H1 (cell line): ENCODE data around the gene RBMX. TPM values are rescaled to one million over a fixed set of nuclear protein-coding genes. Genes with fewer than 3 reads are reported as not detected.

Experiments used
- CTCF ChIA-PET: fragments of 300-600 bp; sonication (Branson Sonifier 250); formaldehyde crosslinking; loops from one replicate; lab custom pipeline; 2021; ENCODE audit not compliant: partially characterized antibody; lab: Charles Lee
- POLR2A ChIA-PET: fragments of 300-600 bp; sonication (Branson Sonifier 250); formaldehyde crosslinking; loops from one replicate; lab custom pipeline; 2021; ENCODE audit warnings: inconsistent platforms; ENCODE audit not compliant: partially characterized antibody; lab: Charles Lee
- DNase-seq, 2 experiments: peaks; one replicate each; pipeline versions ENCODE4 v3.0.0 to v3.0.0-alpha.2; 2010 to 2022; ENCODE audit warnings: low spot score in 2 of 2, low read depth in 1 of 2, mixed read lengths in 1 of 2
- FAIRE-seq: peaks from 2 replicates; lab custom pipeline; 2011; peaks lifted over from hg19 to GRCh38; lab: Jason Lieb, UNC
- H2AFZ ChIP-seq: 2 replicates; pipeline ENCODE4 v1.8.1; 2012; ENCODE audit warnings: low read length, inconsistent platforms
- H2AK5ac ChIP-seq: 2 replicates; pipeline ENCODE4 v1.6.1; 2013; ENCODE audit warnings: low read depth, low read length
- H2BK120ac ChIP-seq: replicated peaks from 2 replicates; pipeline ENCODE3; 2013; ENCODE audit warnings: low read depth, low read length, inconsistent platforms
- H2BK12ac ChIP-seq: 2 replicates; pipeline ENCODE4 v1.6.1; 2013; ENCODE audit warnings: low read depth, low read length
- H2BK15ac ChIP-seq: 2 replicates; pipeline ENCODE4 v1.6.1; 2013; ENCODE audit warnings: low read length
- H2BK20ac ChIP-seq: 2 replicates; pipeline ENCODE4 v1.6.1; 2013; ENCODE audit warnings: low read length
- H2BK5ac ChIP-seq: 2 replicates; pipeline ENCODE4 v1.6.1; 2013; ENCODE audit warnings: low read depth, low read length
- H3K14ac ChIP-seq: 2 replicates; pipeline ENCODE4 v1.6.1; 2013; ENCODE audit warnings: inconsistent platforms; ENCODE audit not compliant: insufficient read length
- H3K18ac ChIP-seq: 2 replicates; pipeline ENCODE4 v1.6.1; 2013; ENCODE audit warnings: low read length; ENCODE audit errors: extremely low read depth
- H3K23ac ChIP-seq: 2 replicates; pipeline ENCODE4 v1.6.1; 2013; ENCODE audit warnings: inconsistent platforms; ENCODE audit not compliant: insufficient read length
- H3K23me2 ChIP-seq: 2 replicates; pipeline ENCODE4 v1.6.1; 2013; ENCODE audit warnings: low read depth, low read length
- H3K27ac ChIP-seq: 2 replicates; pipeline ENCODE4 v1.6.1; 2011; ENCODE audit warnings: low read depth, low read length, inconsistent platforms
- H3K27me3 ChIP-seq, 4 experiments: replicated peaks in 1 of 4; 1 replicate in 1 of 4; 2 replicates in 3 of 4; pipeline versions ENCODE4 v1.6.1 to v1.8.1; 2011 to 2013; ENCODE audit warnings: low read length in 3 of 4, mild to moderate bottlenecking in 3 of 4, inconsistent platforms in 2 of 4, mixed read lengths in 2 of 4, moderate library complexity in 1 of 4; ENCODE audit not compliant: control insufficient read depth in 3 of 4, insufficient read depth in 3 of 4; ENCODE audit errors: extremely low read depth in 1 of 4
- H3K36me3 ChIP-seq, 4 experiments: 2 replicates each; pipeline versions ENCODE4 v1.6.1 to v1.8.1; 2011 to 2013; ENCODE audit warnings: mild to moderate bottlenecking in 4 of 4, low read length in 3 of 4, moderate library complexity in 2 of 4, control low read depth in 1 of 4, inconsistent platforms in 1 of 4; ENCODE audit not compliant: insufficient read depth in 4 of 4, control insufficient read depth in 2 of 4
- H3K4ac ChIP-seq: replicated peaks from 2 replicates; pipeline ENCODE3; 2013; ENCODE audit warnings: low read length, low read depth, mixed read lengths, inconsistent platforms; ENCODE audit not compliant: insufficient read length
- H3K4me1 ChIP-seq, 4 experiments: replicated peaks in 1 of 4; 1 replicate in 1 of 4; 2 replicates in 3 of 4; pipeline versions ENCODE4 v1.6.1 to v1.8.1; 2011 to 2013; ENCODE audit warnings: low read length in 3 of 4, inconsistent platforms in 2 of 4, mixed read lengths in 1 of 4; ENCODE audit not compliant: insufficient read depth in 4 of 4, control insufficient read depth in 3 of 4
- H3K4me2 ChIP-seq, 2 experiments: 2 replicates each; pipeline versions ENCODE4 v1.6.1 to v1.8.1; 2011 to 2013; ENCODE audit warnings: low read depth in 2 of 2, low read length in 2 of 2, control low read depth in 1 of 2, inconsistent platforms in 1 of 2, mild to moderate bottlenecking in 1 of 2; ENCODE audit not compliant: insufficient read depth in 1 of 2
- H3K4me3 ChIP-seq, 4 experiments: fragments of 200-600, 300-600 bp in 1 of 4; sonication (generic), shearing (Covaris generic), sonication (Bioruptor Twin) in 1 of 4; 2 replicates each; pipeline versions ENCODE4 v1.5.1 to v1.8.1; 2011 to 2016; ENCODE audit warnings: low read length in 4 of 4, low read depth in 3 of 4, control low read depth in 2 of 4, inconsistent platforms in 2 of 4, mild to moderate bottlenecking in 2 of 4, mixed read lengths in 1 of 4, moderate library complexity in 1 of 4; ENCODE audit not compliant: insufficient read depth in 2 of 4; ENCODE audit errors: extremely low read depth in 1 of 4
- H3K56ac ChIP-seq: replicated peaks from 2 replicates; pipeline ENCODE3; 2013; ENCODE audit warnings: low read depth, mild to moderate bottlenecking, mixed read lengths, low read length, inconsistent platforms; ENCODE audit not compliant: insufficient read length
- H3K79me1 ChIP-seq: 2 replicates; pipeline ENCODE4 v1.6.1; 2013; ENCODE audit warnings: low read depth, low read length, control low read depth
- H3K79me2 ChIP-seq, 2 experiments: 2 replicates each; pipeline versions ENCODE4 v1.6.1 to v1.8.1; 2012 to 2013; ENCODE audit warnings: low read length in 2 of 2, mild to moderate bottlenecking in 2 of 2, inconsistent platforms in 1 of 2; ENCODE audit not compliant: insufficient read depth in 2 of 2, control insufficient read depth in 1 of 2
- H3K9ac ChIP-seq, 4 experiments: replicated peaks in 1 of 4; 1 replicate in 1 of 4; 2 replicates in 3 of 4; pipeline versions ENCODE4 v1.6.1 to v1.8.1; 2011 to 2013; ENCODE audit warnings: low read depth in 3 of 4, low read length in 3 of 4, control low read depth in 2 of 4, mild to moderate bottlenecking in 2 of 4, moderate library complexity in 2 of 4, inconsistent platforms in 1 of 4; ENCODE audit errors: extremely low read depth in 1 of 4
- H3K9me3 ChIP-seq, 2 experiments: 2 replicates each; pipeline versions ENCODE4 v1.6.1 to v1.8.1; 2012 to 2013; ENCODE audit warnings: mild to moderate bottlenecking in 2 of 2, moderate library complexity in 2 of 2, control low read depth in 1 of 2, inconsistent platforms in 1 of 2, low read depth in 1 of 2, low read length in 1 of 2, mixed read lengths in 1 of 2; ENCODE audit not compliant: insufficient read depth in 2 of 2
- H4K20me1 ChIP-seq, 2 experiments: replicated peaks in 1 of 2; 2 replicates each; pipeline versions ENCODE3 to v1.8.1; 2011 to 2013; ENCODE audit warnings: inconsistent platforms in 2 of 2, low read length in 2 of 2, mild to moderate bottlenecking in 1 of 2; ENCODE audit not compliant: insufficient read depth in 2 of 2, control insufficient read depth in 1 of 2
- H4K5ac ChIP-seq: 2 replicates; pipeline ENCODE4 v1.6.1; 2013; ENCODE audit warnings: low read length, low read depth, mixed read lengths, inconsistent platforms; ENCODE audit not compliant: insufficient read length
- H4K8ac ChIP-seq: 2 replicates; pipeline ENCODE4 v1.8.0; 2013; ENCODE audit warnings: mild to moderate bottlenecking, moderate library complexity, low read length, inconsistent platforms; ENCODE audit not compliant: insufficient read depth; ENCODE audit errors: extremely low read depth
- H4K91ac ChIP-seq: replicated peaks from 2 replicates; pipeline ENCODE3; 2013; ENCODE audit warnings: low read length, mixed read lengths, inconsistent platforms; ENCODE audit not compliant: insufficient read length
- GTF2F1 ChIP-seq: IDR thresholded peaks from 2 replicates; pipeline ENCODE4 v1.6.1; 2012; ENCODE audit warnings: low read depth, low read length, improper control_type of control experiment, borderline replicate concordance
- POLR2A ChIP-seq, 2 experiments: IDR thresholded peaks; 1 replicate in 1 of 2; 2 replicates in 1 of 2; pipeline ENCODE4 v1.6.1; 2011; ENCODE audit warnings: low read depth in 2 of 2, low read length in 2 of 2, mild to moderate bottlenecking in 2 of 2; ENCODE audit errors: control extremely low read depth in 1 of 2
- POLR2AphosphoS5 ChIP-seq: IDR thresholded peaks from 2 replicates; pipeline ENCODE4 v1.6.1; 2011; ENCODE audit warnings: low read depth, low read length
- WGBS, 2 experiments: shearing (Covaris generic) in 1 of 2; methylation state at CpG; one replicate each; pipeline versions ENCODE4 v1.1.6 to v1.1.7; 2013 to 2015; ENCODE audit warnings: low lambda C conversion rate in 2 of 2, mixed read lengths in 2 of 2, inconsistent platforms in 1 of 2, low coverage in 1 of 2, missing lambda C conversion rate in 1 of 2; ENCODE audit not compliant: insufficient replicate concordance in 2 of 2, insufficient coverage in 1 of 2, insufficient read length in 1 of 2; ENCODE audit errors: extremely low coverage in 1 of 2, missing lambda C conversion rate in 1 of 2; 5-methylcytosine and 5-hydroxymethylcytosine counted together
- polyA plus RNA-seq, 7 experiments: library from polyadenylated mRNA; depleted of rRNA in 3 of 7; stranded (reverse) in 5 of 7; unstranded in 2 of 7; fragments of >200 nt in 5 of 7; fragments of 200-250 nt in 2 of 7; gene quantifications; 1 replicate in 5 of 7; 2 replicates in 1 of 7; 4 replicates in 1 of 7; pipeline versions ENCODE4 v1.2.1 to v1.2.3, GENCODE V29; 2011 to 2013; ENCODE audit warnings: missing spikeins in 2 of 7, mixed read lengths in 2 of 7
- total RNA-seq: library from RNA; stranded (reverse); fragmentation: NEBNext Ultra II Directional; extraction: Animal tissue kit (Norgen Biotek cat#: 25700); gene quantifications from 2 replicates; pipeline ENCODE4 v1.2.1, GENCODE V29; 2021

The RBMX gene
- total and polyA plus RNA-seq, 2 of the 8 experiments (the other 6 are each of a cell fraction or from before 2014, with no cell fraction given), result 213 to 476 TPM

DNA sequence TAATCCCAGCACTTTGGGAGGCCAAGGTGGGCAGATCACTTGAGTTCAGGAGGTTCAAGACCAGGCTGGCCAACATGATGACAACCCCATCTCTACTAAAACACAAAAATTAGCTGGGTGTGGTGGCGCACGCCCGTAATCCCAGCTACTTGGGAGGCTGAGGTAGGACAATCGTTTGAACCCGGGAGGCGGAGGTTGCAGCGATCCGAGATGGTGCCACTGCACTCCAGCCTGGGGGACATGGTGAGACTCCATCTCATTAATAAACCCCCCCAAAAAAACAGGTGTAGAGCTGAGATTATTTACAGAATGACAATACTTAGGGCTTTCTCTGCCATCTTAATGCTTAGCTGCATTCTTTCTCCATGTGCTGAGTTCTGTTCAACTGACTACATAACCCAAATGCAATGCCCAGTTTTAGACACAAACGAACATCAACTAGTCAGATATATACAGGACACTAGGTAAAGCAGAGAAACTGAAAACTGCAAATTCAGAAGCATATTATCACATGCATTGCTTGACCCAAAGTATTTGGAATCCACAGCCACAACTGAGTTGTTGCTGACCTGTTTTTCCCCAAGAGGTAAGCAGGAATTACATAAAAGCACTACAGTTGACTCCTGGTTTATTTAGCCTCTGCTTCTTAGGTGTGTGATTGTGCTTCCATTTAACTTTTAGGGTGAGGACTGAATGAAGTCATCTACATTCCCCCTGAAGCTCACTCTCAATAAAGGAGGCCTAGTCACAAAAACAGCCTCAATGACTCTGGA, 12.1 kb downstream of the RBMX start:
- H2BK15ac ChIP-seq, result no peak overlapping the region

More for the DNA sequence above, 12.1 kb downstream of the RBMX start:
- Histone ChIP-seq H3K4me2 (no peak overlapping the region), H4K5ac (no peak overlapping the region), H2AK5ac (no peak overlapping the region), H3K4ac (no peak overlapping the region), H3K14ac (no peak overlapping the region), H3K27me3 (no peaks in the 10 kb centered on the region), H2BK5ac (no peak overlapping the region), H2BK20ac (no peak overlapping the region), H3K23me2 (no peaks in the 10 kb centered on the region), H3K4me3 (no peak overlapping the region), H3K9ac (no peak overlapping the region), H4K91ac (no peak overlapping the region), H4K8ac (no peak overlapping the region), H4K20me1 (peaks cover 5 to 11% of the 10 kb centered on the region in 2 experiments), H3K4me1 (no peaks in the 10 kb centered on the region), H2BK120ac (no peak overlapping the region), H3K36me3 (peaks cover 5 to 76% (median 42%) of the 10 kb centered on the region in 4 experiments; a peak in 7 of 8 replicates), H3K56ac (no peak overlapping the region), H2AFZ (no peak overlapping the region), H2BK12ac (no peak overlapping the region), H3K79me1 (no peaks in the 10 kb centered on the region), H3K79me2 (peaks cover 0 to 7% of the 10 kb centered on the region in 2 experiments; a peak in 2 of 4 replicates), H3K18ac (no peak overlapping the region), H3K9me3 (no peaks in the 10 kb centered on the region), H3K27ac (no peak overlapping the region), H3K23ac (no peak overlapping the region)
- no peak for DNase-seq
- ChIA-PET POLR2A (interaction anchor here (0.6 to 5.2 kb wide), 10 partner anchors 9 to 101 kb away, joined by 3 to 168 read pairs (median 4); partner anchors contain the start of gene RBMX), CTCF (no interaction called here)
- TF ChIP-seq GTF2F1 (no peak), POLR2A (IDR thresholded peaks at IDR 0.05; ENCODE audit: control extremely low read depth in 1 of 2, low read depth in 2 of 2, low read length in 2 of 2) (peak in 1 of 2 experiments; percentile 61; a peak in 2 of 3 replicates), POLR2AphosphoS5 (peak; percentile 73; the same call in 1 of the 2 replicates)
- no peak for FAIRE-seq
- 100% methylated on average over 8 of the region's 9 CpGs; no CpG with 5 or more reads in 1 of the 2 experiments for WGBS, 2 experiments
